Measurements from ENCODE around the gene TBC1D1.

- TF ChIP-seq POLR2AphosphoS5 (IDR thresholded peaks at IDR 0.05; ENCODE audit: low read depth, low read length), result no peak
- TF ChIP-seq REST (IDR thresholded peaks at IDR 0.05; ENCODE audit: insufficient read depth in 1 of 2, low read depth in 2 of 2, low read length in 2 of 2), result no peak
Observed at GRCh38 chr4:37973441-37973840, 82.6 kb downstream of the TBC1D1 start.
